NCI-H524 (cell line): Measurements from ENCODE around the gene TMOD1.
"Not testable (repeated sequence)": the region's sequence is repeated elsewhere in the genome, so short reads cannot be mapped to it uniquely, and the experiment has no call there.

Experiments used
- DNase-seq, 2 experiments: peaks; one replicate each; lab custom pipeline; 2025; lab: John Stamatoyannopoulos, UW

Gene TMOD1

DNA sequence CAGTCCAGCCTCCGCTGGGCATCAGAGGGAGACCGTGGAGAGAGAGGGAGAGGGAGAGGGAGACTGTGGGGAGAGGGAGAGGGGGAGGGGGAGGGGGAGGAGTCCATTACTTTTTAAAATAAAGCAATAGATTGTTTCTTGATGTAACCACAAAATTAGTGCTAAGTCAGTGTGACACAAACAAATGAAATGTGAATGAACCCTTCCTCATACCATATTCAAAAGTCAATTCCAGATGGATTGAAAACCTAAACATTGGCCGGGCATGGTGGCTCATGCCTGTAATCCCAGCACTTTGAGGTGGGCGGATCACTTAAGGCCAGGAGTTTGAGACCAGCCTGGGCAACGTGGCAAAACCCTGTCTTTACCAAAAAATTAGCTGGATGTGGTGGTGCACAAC, 2.6 kb upstream of the TMOD1 start:
- DNase-seq = not testable (repeated sequence)

DNA sequence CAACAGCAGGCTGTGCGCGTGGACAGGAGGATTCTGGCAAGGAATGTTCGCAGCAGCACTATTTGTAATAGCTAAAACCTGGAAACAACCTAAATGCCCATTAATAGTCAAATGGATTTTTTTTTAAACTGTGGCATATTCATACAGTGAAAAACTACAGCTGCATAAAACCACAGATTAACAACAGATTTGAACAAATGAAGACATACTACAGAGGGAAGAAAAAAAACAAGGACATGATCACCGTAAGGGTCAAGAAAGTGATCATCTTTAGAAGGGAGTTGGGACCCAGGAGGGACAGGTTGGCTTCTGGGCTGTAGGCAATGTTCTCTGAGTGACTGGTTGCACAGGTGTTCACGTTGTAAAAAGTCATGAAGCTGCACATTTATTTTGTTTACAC, 1.2 kb upstream of the TMOD1 start:
- DNase-seq = no peak

DNA sequence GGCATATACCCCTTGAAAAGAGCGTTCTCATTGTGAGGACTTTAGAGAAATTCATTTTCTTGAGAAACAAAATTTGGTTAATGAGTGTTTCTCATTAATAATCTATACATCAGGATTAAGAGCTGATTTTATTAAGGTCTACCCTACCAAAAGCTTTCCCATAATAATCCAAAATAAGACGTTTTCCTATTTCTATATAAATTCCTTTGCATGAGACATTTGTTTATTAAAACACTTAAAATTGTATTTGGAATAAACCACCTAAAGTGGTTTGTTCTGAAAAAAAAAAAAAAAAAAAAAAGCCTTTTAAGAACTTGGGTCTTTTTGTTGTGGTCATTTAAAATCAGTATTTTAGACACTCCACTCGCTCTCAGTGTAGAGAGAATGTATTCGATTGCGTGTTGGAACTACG, 695 bp upstream of the TMOD1 start:
- no peak for DNase-seq

DNA sequence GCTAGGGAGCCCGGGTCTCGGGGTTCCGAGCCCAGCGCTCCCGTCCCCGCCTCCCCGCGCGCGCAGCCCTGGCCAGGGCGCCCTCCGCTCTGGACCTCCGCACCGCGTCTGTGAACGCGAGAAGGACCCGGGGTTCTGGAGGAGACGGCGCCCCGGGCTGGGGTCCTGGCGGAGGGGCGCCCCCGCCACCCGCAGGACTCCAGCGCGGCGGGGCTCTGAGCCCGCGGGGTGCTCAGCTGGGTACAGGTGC, 431 bp downstream of the TMOD1 start:
- peak in 1 of 2 experiments; percentile 33 for DNase-seq

DNA sequence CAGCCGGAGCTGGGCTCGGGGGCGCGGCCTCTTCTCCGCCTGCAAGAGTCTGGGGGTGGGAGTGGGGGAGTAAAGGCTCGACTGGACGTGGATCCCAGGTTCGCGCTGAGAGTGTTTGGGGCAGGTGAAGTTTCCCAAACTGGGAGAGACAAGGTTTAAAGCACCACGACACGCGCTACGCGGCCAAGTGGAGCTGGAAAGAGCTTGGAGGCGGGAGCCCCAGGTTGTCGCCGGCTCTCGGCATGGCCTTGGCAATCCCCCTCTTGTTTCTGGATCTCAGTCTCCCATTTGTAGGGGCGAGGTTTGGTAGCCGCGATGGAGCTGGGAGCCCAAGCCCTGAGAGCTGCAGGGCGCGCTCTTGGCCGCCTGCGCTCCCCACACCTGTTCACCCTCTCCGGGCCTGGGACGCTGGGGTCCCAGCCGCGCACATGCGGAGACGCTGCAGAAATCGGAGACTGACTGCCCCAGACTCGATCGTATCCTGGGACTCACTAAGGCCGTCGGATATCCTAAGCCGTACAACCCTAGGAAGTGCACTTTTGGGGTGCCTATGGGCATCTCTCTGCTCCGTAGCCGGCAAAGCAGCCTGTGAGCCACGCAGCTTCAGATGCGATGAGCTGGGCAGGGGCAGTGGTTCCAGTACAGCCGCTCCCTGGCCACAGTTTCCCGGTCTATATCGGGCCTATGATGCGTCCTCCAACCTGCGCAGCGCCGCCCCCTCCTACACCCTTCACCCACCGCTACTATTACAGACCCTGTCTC, 937 bp downstream of the TMOD1 start:
- peak in 1 of 2 experiments; percentile 26 for DNase-seq

DNA sequence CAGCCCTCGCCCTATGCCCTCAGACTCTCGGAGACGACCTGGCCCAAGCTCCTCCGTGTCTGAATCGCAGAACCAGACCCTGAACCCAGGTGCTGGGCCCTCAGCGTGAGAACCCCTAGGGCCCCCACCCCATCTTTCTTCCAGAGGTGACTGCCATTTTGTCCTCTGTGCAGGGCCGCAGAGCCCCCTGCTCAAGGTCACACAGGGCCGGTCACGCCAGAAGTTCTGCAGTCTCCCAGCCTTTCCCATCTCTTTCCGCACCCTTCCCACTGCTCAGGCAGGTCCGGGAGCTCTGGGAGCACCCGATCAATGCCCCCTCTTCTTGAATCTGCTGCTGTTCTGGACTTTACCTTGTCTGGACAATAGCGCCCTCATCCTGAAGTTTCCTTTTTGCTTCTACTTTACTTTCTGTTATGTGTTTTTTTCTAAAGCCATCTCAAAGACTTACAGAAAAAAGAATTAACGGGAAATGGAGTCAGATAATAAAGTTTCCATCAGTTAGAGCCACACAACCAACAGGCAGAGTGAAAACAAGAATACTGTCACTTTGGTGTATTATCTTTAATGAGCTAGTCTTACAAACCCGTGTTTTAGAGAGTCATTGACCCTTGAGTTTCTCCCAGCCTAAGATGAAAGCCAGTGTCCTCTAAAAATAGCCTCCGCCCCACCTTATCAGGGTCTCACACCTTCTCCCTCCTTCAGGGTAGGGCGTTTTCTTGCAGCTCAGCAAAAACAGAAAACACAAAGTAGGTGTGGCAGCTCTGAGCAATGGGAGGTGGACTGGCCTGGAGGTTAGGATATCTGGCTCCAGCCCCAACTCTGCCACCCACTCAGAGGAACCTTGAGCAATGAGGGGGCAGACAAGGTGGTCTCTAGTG, 1.8 kb downstream of the TMOD1 start:
- DNase-seq = no peak

DNA sequence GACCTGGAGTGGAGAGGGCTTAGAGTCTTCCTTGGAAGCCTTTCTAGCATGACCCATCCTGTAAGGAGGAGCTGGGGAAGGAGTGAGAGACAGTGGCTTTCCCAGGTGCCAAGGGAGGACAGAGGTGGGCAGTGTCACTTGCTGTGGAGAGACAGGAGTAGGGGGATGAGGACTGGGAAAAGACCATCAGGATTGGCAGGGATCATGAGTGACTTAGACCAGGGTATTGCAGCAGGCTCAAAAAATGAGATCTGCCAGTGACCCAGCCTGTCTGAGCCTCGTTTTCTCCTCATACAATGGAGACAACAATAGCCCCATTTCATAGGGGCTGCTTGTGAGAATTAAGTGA, 2.4 kb downstream of the TMOD1 start:
- no peak for DNase-seq

DNA sequence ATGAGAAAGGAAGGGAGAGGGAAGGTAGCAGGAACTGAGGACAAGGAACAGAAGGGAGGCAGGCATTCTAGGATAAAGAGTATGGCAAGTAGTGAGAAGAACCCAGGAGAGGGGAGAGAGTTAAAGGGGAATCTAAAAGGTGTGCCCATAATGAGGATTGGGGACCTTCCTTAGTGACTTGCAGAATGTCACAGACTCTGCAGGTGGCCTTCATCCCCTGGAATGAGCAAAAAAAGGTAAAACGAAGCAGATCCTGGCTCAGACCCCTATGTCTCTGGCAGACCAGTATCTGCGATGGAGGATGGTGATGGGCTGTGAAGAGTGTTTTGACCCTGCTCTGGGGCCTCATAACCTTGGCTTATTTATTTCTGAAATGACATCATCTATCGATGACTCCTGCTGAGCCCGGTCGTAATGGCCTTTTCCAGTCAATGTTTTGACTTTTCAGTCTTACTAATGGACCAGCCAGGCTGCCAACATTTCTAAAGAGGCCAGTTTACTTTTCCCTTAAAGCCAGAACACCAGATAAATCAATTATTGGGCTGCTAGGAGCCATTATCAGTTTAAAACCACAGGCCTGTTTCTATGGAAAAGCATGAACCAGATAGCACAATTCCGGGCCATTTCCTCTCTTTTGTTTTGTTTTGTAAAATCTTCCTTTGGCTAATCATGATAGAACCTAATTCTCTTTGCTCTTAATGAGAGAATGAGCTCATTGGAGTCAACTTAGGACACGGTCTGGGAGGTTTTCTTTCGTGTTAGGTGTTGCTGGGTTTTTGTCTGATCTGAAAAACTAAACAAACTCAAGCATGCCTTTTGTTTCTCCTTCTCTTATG, 3.1 kb downstream of the TMOD1 start:
- DNase-seq = no peak

DNA sequence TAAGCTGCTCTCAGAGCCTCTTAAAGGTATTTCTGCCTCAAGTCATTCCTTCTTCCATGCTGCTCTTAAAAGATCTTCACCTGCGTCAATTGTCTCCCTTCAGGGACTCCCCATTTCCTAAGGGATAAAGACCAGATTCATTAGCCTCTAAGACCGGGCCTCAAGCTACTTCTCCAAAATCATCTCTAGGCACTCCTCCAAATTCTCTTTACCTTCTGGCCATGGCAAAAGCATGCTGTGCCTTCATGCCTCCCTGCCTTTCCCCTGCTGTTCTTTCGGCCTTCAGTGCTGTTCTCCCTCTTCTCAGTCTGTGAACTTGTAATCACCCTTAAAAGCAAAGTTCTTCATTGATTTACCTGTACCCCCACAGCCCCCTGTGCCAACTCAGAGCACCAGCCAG, 4.4 kb downstream of the TMOD1 start:
- no peak for DNase-seq

DNA sequence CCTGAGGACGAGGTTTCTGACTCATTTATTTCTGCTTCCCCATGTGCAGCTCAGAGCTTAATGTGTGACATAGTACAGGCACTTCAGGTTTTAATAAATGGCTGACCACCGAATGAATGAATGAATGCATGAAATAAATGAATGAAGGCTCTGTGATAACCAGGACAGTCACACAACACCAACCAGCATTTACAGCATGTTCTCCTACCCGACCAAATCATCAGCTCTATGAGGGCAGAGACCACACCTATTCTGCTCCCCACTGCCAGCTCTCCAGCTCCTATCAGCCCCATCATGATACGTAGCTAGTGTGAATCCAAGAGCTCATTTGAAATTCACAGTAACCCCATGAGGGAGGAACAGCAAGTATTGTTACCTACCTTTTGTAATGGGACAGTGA, 4.8 kb downstream of the TMOD1 start:
- no peak for DNase-seq

DNA sequence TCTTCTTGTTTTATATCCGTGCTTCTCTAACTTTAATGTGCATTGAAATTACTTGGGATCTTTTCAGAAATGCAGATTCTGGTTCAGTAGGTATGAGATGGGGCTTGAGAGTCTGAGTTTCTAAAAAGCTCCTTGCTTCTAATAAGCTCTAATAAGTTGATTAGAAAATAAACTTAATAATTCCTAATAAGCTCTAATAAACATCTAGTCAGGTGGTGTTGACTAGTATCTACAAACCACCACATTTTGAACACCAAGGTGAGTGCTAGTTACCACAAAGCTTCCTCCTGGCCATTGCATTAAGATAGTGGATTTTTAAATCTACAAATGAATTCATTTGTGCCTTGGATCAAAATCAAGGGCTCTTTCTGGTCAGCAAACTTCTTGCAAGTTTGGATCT, 5.3 kb downstream of the TMOD1 start:
- no peak for DNase-seq

DNA sequence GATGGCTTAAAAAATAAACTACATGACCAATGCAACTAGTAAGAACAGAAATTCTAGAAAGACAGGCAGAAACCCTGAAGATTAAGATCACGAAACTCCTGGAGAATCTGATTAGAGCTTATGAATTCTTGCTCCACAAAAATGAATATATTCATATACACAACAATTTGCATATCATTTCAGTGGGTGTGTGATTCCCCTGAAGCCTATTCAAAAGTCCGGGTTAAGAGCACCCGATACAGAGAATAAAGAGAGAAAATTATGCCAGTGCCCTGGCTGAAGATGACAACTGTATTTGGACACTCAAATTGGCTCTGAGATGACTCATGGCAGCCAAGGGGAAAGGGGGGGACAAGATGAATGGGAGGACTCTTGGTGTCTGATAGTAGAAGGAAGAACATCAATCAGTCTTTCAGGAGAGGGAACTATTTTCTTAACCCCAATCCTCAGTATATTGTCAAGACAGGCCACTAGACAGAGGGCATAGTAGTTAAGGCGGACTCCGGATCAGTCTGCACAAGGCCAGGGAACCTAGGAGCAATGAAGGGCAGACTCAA, 6.0 kb downstream of the TMOD1 start:
- no peak for DNase-seq

DNA sequence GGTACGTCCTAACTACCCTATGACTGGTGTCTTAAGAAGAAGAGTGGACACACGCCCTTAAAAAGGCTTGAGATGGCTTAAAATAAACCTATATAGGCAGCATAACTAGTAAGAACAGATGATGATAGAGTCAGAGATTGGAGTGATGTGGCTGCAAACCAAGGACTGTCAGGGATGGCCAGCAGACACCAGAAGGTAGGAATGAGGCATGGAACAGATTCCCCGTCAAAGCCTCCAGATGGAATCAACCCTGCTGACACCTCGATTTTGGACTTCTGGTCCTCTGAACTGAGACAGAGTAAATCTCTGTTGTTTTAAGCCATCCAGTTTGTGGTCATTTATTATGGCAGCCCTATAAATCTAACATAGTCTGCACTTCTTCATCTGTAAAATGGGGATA, 7.4 kb downstream of the TMOD1 start:
- DNase-seq = no peak

DNA sequence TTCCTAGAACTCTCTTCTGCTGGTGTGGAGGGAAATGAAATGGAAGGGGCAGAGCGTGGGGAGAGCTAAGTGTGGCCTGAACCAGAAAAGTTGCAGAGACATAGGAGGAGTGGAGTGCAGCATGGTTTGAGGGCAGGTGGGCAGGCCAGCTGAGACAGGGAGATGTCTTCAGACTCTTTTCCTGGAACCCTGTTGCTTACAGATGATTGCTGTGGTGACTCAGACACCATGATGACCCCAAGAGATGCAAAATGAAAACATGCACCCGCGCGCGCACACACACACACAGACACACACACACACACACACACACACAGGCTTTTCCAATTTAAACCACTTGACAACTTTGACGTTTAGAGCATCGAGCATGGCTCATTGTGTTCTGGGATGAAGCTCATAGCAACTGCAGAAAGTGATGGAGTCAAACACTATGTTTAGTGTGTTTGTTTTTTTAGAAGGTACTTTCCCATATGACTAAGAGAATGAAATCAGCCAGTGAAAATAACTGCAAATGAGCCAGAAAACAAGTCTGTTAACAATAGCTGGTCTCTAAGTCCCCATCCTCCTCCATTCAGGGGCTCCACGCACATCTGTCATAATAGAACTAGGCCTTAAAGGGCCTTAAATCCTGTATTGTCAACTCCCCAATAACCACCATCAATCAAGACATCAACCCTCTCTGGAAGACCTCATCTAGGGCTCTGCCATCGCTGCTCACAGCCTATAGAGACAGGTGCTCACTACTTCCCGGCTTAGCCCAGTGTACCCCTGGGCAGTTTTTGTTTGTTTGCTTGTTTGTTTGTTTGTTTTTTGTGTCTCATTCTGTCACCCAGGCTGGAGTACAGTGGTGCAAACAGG, 9.6 kb downstream of the TMOD1 start:
- no peak for DNase-seq

DNA sequence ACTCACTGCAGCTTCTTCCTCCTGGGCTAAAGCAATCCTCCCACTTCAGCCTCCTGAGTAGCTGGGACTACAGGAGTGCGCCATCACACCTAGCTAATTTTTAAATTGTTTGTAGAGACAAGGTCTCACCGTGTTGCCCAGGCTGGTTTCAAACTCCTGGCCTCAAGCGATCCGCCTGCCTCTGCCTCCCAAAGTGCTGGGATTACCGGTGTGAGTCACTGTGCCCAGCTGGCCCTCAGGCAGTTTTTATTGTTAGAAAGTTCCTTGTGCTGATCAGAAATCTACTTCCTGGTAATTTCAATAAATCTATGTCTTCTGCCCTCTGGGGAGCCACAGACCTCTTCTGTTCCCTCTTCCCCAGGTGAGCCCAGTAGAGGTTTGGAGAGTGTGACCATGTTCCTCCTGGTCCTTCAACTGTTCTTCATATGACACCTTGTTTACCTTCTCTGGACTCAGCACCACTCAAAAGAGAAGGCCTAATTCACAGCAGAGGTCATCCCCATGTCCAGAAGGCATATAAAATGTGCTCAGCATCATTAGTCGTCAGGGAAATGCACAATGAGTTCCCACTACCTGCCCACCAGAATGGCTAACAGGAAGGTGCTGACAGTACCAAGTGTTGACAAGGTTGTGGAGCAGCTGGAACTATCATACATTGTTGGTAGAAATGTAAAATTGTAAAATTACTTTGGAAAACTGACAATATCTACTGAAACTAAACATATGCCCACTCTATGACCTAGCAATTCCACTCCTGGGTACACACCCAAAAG, 10.4 kb downstream of the TMOD1 start:
- DNase-seq = no peak

DNA sequence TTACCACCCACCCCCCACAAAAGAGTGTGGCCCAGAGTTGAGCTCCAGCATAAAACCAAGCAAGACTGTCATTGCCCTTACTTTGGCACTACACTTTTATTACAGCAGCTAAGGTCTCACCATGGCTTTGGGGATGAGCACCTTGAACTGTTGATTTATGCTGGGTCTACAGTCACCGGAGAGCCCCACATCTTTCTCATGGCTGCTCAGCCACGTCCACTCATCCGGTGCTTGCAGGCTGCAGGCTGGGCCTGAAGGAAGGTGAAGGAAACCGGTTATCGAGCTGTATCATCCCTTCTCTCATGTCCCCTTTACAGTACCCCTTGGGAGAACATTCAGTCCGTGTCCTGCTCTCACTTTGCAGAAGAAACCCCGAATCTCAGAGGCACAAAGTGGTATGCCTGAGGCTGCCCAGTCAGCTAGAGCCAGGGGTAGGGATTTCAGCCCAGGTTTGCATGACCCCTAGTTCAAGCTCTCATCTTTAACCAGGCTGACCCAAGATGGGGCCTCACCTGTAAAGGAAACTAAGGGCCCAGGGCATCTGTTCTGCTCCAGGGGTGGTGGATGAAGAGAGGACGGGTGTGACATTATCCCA, 11.6 kb downstream of the TMOD1 start:
- DNase-seq = no peak

DNA sequence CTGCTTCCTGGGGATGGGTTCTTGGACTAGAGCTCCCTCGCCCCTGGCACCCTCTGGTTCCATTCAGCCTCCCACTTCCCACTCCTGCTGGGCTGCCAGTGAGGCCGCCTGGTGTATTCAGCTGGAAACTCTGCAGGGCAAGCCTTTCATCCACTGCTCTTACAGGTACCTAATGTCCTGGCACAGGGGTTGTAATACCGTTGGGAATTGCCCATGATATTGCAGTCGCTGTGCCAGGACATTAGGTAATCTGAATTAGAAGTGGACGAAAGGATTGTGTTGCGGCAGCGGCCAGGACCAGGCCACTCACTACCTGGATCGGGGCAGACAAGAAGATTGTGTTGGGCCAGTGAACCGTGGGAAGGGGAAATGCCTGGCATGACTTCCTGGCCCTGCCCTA, 13.1 kb downstream of the TMOD1 start:
- DNase-seq = no peak

DNA sequence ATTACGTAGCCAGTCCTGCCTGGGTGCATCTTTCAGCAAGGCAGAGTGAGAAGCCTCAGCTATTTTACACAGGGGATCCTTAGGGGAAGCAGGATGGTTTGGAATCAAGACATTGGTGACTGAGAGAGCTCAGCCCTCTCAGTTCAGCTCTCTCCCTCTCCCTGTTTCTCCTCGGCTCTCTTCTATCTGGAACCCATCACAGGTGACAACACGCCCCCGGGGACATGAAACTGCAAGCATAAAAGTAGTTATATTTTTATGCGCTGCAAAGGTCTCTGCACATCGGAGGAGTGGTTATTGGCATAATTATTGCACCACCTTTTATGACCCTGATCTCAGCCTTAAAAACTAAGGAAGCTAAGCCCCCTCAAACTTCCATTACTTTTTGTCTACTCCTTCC, 14.2 kb downstream of the TMOD1 start:
- DNase-seq = no peak

DNA sequence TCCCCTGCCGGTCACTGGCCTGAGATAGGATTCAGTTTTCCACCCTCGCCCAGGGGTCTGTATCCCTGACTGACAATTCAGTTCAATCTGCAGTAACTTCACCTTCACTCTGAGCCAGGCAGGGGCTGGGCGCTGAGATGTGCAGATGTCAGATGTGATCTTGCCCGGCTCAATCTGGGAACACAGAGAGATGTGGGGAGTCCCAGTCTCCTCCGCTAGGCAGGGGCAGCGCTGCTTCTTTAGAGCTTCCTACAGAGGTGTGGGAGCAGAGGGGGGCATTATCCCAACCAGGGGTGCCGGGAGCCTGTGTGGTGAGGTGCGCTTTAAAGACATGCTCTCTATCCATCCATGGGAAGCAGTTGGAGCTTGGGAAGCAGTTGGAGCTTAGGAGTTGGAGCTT, 14.6 kb downstream of the TMOD1 start:
- no peak for DNase-seq

DNA sequence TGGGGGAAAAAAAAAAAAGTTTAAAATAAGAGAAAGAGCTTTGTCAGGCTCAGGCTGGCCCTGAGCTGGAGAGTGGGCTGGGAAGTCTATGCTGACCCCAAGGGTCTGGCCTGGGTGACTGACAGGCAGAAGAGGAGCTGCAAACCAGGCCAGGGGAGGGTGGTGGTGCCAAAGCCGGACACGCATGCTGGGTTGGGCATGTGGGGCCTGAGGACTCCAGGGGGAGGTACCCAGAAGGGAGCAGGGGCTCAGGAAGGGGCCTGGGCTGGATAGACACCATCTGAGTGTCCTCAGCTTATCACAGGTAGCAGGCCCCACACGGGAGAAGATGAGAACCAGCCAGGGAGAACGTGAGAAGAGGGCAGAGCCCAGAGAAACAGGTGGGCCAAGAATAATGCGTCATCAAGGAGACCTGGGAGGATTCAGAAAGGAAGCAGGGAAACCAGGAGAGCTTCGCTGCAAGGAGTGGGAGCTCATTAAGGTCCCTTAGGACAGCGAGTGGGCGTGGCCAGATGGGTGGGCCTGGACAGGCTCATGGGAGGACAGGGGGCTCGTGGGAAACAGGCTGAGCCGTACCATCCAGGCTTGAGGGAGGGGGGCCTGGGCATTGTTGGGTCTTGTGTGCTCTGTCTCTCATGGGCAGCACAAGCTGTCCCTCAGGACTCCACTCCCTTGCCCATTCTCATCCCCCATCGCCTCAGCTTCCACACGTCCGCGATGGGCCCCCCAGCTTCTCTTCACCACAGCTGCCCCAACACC, 16.0 kb downstream of the TMOD1 start:
- DNase-seq = no peak
